ENCODE data around the gene GALNT18.

The GALNT18 gene

DNA sequence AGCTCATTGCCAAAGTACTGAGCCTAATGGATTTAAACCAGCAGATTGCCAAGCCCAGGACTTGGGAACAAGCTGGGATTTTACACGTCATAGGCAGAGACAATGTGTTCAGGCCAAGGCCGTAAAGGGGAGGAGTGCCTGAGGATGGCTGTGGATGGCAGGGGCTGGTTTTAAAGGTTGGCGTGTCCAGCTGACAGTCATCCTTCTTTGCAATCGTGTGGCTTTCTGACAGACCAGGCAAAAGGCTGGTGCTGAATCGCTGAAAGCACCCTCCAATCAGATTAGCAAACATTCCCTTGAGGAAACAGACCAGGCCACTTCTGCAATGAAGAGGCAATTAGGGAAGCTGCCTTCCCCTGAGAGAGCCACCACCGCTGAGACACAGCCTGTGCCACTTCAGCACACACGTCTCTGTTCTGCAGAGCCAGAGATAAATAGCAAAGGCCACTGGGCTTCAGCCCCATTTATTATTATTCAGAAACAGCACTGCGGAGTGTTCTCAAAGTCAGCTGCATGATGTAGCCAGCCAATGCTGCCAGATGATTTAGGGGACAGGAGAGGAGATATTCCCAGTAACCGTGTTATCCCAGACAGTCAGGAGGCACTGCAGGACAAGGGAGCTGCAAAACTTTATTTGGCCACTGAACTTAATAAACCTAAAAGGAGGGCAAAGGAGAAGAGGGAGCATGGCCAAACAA, 214.6 kb downstream of the GALNT18 start:
- no peak for DNase-seq (ENCODE audit: low read depth)

DNA sequence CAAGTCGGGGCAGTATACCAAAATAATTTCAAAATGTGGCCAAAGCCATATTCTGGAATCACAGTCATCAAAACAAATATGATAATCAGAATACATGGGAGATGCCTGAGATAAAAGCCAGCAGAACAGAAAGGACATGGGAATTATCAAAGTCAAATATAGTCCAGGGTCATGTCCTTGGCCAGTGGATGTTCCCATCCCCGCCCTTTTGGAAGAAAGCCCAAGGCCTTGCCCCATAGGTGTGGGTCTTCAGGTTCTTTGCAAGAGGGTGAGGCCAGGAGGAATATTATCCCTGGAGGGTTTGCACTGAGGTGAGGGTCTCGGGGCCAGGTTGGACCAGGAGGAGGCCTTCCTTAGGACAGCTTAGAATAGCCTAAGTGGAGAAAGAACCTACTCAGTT, 215.2 kb downstream of the GALNT18 start:
- no peak for DNase-seq (ENCODE audit: low read depth)

DNA sequence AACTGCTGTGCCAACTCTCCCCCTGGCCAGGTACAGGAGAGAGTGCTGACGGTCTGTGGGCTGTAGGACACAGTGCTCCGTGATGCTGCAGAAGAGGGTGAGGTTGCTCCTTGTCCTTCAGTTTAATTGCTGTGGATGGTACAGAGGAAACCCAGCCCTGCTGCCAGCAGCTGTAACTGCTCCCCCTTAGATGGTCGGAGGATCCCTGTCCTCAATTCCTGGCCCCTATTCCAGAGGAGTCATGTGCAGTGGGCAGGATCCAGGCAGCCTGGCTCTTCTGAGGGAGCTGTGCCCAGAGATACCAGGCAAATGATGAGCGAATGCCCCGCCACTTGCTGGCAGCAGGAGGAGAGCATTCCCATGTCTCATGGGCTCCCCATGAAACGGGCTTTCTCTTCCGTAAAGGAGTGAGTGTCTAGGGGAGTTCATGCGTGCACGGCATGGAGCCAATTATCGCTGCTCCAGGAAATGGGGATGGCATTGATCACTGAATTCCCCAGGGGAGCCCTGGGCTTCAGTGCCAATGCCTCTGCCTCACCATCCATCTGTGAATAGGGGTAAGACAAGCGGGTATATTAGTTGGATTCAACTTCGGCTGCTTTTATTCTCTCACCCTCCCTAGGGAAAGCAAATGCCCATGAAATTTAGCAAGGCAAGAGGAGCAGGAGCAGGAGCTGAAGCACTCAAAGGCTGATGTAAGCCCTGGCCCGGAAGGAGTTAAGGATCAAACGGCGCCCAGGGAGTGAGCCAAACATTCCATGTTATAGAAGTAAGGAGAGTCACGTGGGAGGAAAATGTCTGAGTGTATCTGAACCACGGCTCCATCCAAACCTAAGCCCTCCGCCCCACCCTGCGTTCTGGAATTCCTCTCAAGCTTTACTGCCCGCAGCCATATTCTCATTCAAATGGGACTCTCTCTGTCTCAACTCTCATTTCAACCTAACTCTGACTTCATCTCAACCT, 217.8 kb downstream of the GALNT18 start:
- no peak for DNase-seq (ENCODE audit: low read depth)

DNA sequence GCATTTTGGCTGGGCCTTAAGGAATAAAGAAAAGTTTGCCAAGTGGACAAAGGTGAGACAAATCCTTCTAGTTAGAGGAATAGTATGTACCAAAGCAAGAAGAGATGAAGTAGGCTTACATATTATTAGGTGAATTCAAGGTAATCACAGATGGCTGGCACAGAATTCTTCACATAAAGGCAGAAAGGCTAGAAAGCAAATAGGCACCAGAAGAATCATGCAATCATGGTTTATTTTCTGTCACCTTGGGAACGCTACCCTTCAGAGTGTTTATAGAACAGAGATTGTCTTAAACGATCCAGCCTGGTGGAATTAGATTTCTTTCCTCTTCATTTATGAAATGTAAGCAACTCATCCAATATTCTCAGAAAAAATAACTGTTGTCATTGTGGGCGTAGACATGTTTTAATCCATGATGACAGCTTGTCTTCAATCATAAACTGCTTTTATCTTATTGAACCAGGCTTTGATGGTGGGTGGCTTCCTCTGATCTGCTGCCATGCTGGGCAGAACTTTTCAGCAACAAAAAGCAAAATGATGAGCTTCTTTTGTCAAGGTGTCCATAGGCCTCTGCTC, 219.8 kb downstream of the GALNT18 start:
- DNase-seq (ENCODE audit: low read depth), result no peak

DNA sequence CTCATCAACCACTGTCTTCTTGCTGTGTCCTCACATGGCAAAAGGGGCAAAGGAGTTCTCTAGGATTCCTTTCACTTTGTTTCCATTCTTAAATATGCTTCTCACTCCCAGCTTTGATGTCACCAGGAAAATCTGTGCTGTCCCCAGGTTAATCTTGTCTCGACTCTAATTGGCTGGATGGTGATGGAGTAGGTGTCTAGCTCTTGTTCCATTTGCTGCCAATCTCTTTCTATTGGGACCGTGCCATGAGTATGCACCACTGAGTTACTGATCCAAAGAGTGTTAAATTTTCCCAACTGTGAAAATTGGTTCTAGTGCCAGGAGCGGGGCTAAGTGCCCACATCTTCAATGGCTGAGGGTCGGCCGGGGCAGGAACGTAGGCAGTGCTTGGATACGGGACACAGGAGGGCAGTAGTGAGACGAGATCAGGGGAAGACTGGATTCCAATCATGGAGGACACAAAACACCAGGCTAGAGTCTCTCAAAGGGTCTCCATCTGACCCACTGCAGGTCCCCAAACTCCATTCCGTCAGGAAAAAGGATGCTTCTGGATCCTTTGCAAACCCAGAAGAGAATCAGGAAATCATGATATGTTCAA, 221.1 kb downstream of the GALNT18 start:
- DNase-seq (ENCODE audit: low read depth), result no peak

DNA sequence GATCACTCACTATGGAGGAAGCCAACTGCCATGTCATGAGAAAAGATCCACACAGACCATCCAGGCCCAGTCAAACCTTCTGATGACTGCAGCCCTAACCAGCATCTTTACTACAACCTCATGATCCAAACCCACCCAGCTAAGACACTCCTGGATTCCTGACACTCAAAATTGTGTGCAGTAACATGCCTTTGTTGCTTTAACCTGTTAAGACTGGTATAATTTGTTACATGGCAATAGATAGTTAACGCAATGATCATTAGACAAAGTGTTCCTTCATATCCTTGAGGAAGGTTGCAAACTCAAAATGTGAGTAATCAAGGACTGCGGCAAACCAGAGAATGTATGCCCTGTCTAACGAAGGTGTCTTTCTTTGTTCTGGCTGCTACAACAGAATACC, 221.7 kb downstream of the GALNT18 start:
- DNase-seq (ENCODE audit: low read depth), result no peak

DNA sequence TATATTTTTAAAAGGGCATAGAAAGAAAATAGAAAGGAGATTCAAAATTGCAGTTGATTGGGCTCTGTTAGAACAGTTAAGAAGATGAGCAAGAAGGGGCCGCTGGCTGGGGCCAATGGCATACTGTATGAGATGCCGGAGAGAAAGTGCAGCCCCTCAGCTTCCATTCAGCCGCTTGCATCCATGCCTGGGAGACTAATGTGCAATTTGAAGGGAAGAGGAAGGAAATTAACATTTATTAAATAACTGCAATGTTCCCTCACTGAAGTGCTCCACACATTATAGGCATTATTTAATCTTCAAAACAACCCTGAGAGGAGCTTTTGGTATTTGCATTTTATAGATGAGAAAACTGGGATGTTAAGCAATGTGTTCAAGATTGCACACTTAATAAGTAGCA, 224.0 kb downstream of the GALNT18 start:
- DNase-seq (ENCODE audit: low read depth), result no peak

DNA sequence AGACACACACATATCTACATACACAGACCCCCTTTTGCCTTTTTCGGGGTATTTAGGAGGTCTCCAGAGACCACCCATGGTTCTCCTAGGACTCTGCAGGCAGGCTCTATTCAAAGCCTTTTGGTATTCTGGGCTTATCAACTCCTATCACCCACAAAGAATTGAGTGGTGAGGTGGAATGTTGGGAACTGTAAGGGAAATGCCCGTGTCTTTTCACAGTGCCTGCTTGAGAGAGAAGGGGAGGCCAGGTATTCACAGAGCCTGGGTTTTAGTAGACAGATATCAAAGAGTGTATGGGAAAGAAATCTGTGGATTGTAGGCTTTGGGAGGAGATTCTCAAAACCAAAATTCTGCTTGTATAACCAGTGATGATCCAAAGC, 224.8 kb downstream of the GALNT18 start:
- no peak for DNase-seq (ENCODE audit: low read depth)

DNA sequence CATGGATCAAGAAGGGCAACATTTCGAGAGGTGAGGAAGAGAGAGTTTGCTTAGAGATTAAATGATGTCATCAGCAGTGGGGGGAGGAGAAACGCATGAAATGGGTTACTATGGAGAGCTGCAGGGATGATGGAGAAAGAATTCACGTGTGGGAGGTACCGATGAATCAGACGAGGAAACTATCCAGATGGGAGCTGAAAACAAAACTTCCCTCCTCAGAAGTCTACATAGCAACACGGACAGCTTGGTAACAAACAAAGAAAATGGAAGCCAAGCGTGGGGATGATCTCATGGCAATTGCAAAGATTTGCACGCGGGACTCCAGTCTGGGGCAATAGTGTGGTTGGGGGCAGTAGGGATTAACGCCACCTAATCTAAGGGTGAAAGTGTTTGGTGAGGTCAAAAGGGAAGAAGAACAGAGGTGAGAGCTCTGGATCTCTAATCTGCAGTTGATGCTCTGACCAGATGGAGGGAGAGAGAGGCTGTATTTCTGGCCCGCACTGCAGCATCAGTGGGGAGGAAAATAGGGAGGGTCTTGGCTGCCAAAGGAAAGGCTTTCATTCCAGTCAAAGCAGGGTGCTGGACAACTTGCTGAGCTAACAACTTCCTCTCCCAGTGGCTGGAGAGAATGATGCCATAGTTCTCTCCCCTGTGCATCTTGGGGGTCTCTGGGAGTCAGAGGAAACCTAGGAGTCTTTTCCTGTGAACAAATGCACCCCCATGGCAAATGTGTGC, 225.3 kb downstream of the GALNT18 start:
- no peak for DNase-seq (ENCODE audit: low read depth)

DNA sequence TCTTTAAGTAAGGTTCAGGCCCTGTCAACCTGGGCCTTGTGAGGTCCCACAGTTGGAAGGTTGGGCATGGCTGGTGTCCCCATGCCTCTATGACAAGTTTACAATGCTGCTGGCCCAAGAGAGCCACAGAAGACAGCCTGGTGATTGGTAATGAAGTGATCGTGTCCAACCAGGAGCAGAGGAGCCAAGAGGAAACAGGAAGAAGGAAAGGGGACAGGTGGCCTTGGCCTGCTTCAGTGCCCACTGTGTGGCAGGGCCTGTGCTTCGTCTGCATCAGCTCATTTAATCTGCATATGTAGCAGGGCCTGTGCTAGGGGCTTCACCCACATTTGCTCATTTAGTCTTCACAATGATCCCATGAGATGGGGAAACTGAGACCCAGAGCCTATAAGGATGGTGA, 226.7 kb downstream of the GALNT18 start:
- no peak for DNase-seq (ENCODE audit: low read depth)

DNA sequence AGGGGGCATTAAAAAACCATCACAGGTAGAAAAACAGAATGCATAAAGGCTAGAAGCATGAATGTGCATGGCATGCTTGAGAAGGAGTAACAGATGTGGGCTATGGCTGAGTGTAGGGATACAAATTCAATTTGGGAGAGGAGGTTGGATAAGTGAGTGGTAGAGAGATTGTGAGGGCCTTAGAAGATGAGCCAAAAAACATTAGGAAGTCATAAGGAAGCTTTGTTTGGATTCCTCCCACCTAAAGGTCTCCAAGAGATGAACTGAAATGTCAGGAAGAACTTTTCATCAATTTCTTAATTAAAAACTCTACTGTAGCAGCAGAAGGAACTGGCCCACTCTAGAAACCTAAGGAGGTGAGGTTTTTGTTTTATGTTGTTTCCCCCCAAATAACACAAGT, 227.6 kb downstream of the GALNT18 start:
- DNase-seq (ENCODE audit: low read depth), result no peak

DNA sequence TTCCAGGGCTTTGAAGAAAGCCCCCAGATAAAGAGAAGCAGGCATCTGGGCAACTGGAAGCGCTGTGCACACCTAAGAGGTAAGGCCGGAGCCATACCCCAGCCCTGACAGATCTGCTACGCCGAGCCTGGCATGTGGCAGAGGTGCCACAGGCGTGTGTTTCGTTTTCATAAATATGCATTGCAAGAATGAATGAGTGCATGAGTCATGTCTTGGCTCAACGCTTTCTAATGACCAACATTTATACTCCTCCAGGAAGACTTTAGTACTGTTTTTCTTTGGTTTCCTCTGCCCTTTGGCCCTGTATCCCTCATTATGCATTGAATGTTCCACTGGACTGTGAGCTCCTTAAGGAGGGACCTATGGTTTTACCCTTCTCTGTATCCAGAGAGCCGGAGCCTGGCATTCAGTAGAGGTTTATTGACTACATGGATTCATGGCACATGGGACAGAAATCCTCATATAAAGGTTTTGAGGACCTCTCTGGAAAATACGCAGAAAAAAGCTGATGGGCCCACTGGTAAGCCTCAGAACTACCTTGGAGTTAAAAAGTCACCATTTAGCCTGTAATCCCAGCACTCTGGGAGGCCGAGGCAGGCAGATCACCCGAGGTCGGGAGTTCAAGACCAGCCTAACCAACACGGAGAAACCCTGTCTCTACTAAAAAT, 229.9 kb downstream of the GALNT18 start:
- no peak for DNase-seq (ENCODE audit: low read depth)

DNA sequence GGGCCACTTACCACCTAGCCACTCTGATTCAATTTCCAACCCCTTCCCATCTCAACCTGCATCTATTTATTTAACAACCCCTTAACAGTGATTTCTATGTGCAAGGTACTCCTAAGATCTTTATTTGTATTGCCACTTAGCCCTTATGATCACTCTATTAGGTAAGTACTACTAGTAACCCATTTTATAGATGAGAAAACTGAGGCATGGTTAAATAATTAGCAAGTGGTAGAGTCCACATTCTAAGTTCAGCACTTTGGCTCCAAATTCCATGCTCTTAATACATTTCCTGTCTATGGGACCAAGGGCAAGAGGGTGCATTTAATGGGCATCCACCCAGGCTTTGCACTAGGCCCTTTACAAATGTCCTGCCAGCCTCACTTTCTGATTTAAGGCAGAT, 230.6 kb downstream of the GALNT18 start:
- DNase-seq (ENCODE audit: low read depth), result no peak

DNA sequence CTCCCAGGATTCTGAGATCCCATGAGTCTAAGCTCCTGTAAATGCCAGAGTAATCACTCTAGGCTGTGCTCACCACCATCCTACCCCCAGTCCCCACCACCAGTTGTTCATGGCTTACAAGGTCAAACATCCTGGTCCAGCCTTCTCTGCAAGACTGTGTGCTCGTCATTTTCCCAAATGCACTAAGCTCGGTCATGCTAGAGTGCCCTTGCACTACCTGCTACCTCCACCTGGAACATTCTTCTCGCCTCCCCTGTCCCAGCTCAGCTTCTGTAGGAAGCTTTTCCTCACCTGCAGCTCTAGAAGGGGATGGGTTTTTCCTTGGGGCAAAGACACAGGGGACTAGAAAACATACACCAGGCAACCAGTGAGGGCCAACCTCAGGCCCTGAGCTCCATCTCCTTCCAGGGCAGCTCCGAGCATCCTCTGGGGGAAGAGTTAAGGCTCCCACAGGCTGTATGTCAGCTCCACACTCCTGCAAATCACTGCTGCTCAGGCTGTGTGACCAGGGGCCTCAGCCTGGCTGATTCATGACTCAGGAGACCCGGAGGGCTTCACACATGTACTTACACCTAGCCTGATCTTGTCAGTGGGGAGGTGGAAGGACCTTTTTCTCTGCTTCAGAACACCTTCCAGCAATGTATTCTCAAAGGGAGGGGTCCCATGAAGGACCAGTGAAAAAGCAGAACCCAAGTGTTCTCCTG, 231.6 kb downstream of the GALNT18 start:
- no peak for DNase-seq (ENCODE audit: low read depth)

DNA sequence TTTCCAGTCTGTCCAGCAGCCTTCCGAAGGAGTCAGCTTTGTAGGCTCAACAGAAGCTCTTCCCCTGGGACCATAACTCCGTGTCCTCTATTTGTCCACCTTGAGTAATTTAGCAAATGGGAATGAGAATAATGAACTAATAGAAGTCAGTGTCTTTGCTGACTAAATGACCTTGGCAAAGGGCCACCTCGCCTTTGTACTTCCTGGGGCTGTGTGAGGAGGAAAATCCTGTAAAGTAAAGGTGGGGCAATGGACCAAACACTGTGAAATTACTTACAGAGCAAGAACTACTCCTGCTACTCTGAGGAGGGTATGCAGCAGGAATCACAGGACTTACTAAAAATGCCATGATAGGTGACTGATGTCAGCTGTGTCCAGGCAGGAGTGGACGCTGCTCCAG, 232.6 kb downstream of the GALNT18 start:
- no peak for DNase-seq (ENCODE audit: low read depth)

DNA sequence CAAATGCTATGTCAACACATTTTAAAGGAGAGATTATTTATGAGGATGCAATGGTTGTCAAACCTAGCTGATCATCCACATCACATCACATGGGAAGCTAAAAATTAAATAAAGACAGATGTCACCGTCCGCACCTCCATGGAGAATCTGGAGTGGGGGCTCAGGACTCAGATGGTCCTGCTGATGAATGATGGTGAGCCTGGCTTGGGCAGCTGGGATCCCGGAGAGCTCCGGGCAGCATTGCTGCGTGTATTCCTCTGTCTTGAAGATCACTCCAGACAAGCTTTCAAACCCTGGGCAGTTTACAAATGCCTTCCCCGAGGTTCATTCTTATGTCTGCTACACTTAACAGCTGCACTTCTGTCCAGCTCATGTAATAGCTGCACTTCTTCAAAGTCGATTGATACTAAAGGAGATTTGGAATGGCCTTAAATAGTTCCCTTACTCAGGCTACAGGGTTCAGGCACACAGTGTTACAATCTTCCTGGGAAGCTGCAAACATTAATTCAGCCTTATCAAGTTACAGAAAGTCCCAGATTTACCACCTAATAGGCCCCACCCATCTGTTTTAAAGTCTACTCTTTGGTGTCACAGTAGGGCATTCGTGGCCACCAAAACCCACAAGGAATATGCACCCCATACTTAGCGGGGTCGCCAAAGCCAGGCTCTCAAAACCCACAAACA, 234.0 kb downstream of the GALNT18 start:
- DNase-seq (ENCODE audit: low read depth), result no peak

DNA sequence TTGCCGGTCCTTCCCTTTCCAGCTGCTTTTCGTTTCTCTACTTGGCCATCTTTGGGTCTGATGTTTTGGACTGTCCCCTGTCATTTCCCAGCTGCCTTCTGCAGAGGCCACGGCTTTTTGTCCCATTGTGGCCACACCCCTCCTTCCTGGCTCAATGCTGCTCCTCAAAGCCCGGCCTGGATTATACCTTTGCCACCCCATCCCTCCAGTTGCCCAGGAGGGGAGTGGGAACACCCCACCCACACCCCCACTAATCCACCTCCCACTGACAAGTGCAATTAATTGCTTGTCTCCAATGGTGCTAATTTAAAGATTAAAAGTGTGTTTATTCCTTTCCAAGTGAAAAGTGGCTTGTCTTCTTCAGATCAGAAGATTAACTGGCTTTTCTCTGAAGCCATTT, 234.6 kb downstream of the GALNT18 start:
- no peak for DNase-seq (ENCODE audit: low read depth)

DNA sequence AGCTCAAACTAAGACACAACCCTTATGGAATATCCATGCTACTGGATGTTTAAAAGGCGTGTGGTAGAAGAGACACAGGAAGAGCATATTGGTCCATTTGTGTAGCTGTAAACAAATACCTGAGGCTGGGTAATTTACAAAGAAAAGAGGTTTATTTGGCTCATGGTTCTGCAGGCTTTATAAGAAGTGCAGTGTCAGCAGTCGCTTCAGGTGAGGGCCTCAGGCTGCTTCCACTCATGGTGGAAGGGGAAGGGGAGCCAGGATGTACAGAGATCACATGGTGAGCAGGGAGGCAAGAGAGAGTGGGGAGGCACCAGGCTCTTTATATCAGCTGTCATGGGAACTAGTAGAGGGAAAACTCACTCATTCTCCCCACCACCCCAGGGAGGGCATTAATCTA, 237.0 kb downstream of the GALNT18 start:
- DNase-seq (ENCODE audit: low read depth), result no peak

DNA sequence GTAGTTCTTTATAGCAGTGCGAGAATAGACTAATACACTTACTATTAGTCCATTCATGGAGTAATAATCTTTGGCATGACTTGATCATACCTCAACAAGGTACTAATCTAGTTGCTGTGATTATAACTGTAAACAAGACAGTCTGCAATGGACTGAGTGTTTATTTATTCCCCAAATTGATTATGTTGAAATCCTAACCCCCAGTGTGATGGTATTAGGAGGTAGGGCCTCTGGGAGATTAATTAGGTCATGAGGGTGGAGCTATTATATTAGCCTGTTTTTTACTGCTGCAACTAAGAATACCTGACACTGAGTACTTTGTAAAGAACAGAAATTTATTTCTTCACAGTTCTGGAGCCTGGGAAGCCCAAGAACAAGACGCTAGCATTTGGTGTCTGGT, 237.8 kb downstream of the GALNT18 start:
- no peak for DNase-seq (ENCODE audit: low read depth)

DNA sequence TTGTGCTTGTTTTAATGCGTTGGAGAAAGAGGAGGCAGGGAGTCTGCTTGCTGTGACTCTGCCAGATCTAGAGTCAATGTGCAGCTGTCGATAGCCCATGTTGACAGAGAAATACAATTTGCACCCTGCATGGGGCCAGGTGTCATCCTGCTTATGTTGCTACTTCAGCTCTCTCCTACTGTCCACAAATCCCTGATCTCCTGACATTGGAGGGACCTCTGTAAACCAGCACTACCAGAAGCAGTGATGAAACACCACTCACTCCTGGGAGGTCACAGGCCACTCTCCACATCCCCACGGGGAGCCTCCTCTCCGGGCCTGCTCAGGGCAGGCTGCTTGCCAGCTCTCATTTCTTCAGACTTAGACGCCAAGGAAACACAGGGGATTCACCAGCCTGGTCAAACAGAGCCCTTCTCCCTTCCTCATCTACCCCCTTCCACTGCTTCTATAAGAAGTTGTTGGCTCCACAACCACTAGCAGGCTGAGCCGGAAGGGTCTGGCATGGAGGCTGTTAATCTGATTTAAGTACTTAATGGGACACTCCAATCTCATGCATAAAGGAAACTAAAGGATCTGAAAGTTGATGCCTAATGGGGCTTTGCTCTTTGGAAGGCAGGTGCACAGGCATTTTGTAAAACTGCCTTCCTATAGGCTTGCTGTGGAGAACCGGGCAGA, 238.8 kb downstream of the GALNT18 start:
- DNase-seq (ENCODE audit: low read depth), result no peak

Data from activated T-helper 9 cell treated with anti-CD3 and anti-CD28 coated beads, Interleukin-2, amount 50 U/mL, for 16 hours (primary cell).